T-helper 2 cell treated with Interferon-gamma antibody and Interleukin-4, amounts not matched to agents 5 μg/mL and 100 μg/mL, for 36 hours (primary cell): ENCODE data around the gene PTPRO.

ENCODE experiments used
- DNase-seq: peaks from one replicate; pipeline ENCODE4 v3.0.0; 2021; ENCODE audit warnings: low spot score
- H3K27ac Mint-ChIP-seq: one replicate; pipeline ENCODE4 v1.8.0; 2021; ENCODE audit warnings: mild to moderate bottlenecking, mixed read lengths
- H3K27me3 Mint-ChIP-seq: one replicate; pipeline ENCODE4 v1.8.0; 2021; ENCODE audit warnings: low read depth, mixed read lengths
- H3K36me3 Mint-ChIP-seq: one replicate; pipeline ENCODE4 v1.8.0; 2021; ENCODE audit warnings: low read depth, mixed read lengths
- H3K4me1 Mint-ChIP-seq: one replicate; pipeline ENCODE4 v1.8.0; 2021; ENCODE audit warnings: low read depth, mixed read lengths
- H3K4me3 Mint-ChIP-seq: one replicate; pipeline ENCODE4 v1.8.0; 2022; ENCODE audit warnings: mild to moderate bottlenecking, moderate library complexity, mixed read lengths
- H3K9me3 Mint-ChIP-seq: one replicate; pipeline ENCODE4 v1.8.0; 2021; ENCODE audit warnings: mixed read lengths

The PTPRO gene

GRCh38 chr12:15387772-15388171 lies 65.5 kb downstream of the PTPRO start:
- Mint-ChIP-seq H3K36me3 (no peaks in the 10 kb centered on the region), H3K9me3 (no peaks in the 10 kb centered on the region), H3K27ac (no peak overlapping the region), H3K27me3 (peaks cover 2% of the 10 kb centered on the region), H3K4me1 (no peaks in the 10 kb centered on the region), H3K4me3 (no peak overlapping the region)
- no peak for DNase-seq

DNA sequence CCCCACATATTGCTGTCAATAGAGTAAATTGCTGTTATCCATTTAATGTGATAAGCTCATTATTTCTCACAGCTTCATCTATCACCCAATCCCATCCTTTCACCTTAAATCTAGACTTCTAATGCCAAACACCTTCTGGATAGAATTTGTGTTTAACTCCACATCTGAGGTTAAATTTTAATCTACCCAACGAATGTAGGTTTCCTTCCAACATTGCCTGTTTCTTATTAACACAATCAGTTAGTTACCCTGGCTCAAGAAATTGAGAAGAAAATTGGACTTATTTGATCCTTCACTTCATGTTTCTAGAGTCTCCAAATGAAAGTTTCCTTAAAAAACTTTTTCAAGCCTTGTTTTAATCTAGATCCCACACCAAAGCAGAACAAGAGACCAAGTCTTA lies 67.3 kb downstream of the PTPRO start:
- H3K4me3 Mint-ChIP-seq: no peak overlapping the region
- no peaks in the 10 kb centered on the region for H3K36me3 Mint-ChIP-seq
- H3K4me1 Mint-ChIP-seq: no peaks in the 10 kb centered on the region
- no peak overlapping the region for H3K27ac Mint-ChIP-seq
- no peaks in the 10 kb centered on the region for H3K9me3 Mint-ChIP-seq
- H3K27me3 Mint-ChIP-seq: peaks cover 2% of the 10 kb centered on the region
- no peak for DNase-seq

GRCh38 chr12:15393037-15393436 lies 70.7 kb downstream of the PTPRO start:
- no peak overlapping the region for H3K27ac Mint-ChIP-seq
- no peaks in the 10 kb centered on the region for H3K36me3 Mint-ChIP-seq
- no peaks in the 10 kb centered on the region for H3K4me1 Mint-ChIP-seq
- H3K27me3 Mint-ChIP-seq: peaks cover 5% of the 10 kb centered on the region
- no peaks in the 10 kb centered on the region for H3K9me3 Mint-ChIP-seq
- H3K4me3 Mint-ChIP-seq: no peak overlapping the region
- DNase-seq: no peak

DNA sequence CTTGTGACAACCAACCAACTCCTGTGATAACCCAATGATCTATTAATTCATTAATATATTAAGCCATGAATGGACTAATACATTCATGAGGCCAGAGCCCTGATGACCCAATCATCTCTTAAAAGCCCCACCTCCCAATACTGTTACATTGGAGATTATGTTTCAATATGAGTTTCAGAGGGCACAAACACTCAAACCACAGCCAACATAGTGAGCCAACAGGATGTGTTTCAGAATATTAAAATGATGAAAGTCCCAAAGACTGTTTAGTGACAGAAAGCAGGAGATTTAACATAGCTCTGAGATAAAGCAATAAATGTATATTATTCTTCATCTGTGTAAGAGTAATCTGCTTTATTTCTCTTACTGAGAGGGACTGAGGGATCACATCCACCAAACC lies 71.7 kb downstream of the PTPRO start:
- H3K27ac Mint-ChIP-seq: no peak overlapping the region
- peaks cover 5% of the 10 kb centered on the region for H3K27me3 Mint-ChIP-seq
- H3K36me3 Mint-ChIP-seq: no peaks in the 10 kb centered on the region
- no peak overlapping the region for H3K4me3 Mint-ChIP-seq
- no peak for DNase-seq
- H3K4me1 Mint-ChIP-seq: no peaks in the 10 kb centered on the region
- H3K9me3 Mint-ChIP-seq: no peaks in the 10 kb centered on the region

DNA sequence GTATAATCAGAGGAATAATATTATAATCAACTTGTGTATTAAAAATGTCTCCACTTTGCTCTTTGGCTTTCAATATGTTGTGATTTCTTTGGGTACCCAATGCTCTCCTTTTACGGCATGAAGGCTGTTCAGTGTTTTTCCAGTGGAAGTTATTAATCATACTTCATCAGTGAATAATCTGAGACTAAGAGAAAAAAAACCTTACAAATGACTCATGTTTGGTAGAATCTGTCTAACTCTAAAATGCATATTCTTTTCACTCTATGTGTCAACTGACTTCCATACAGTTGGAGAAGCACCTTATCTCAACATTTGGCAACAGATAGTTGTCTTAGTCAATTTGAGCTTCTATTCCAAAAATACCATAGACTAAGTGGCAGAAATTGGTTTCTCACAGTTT lies 82.2 kb downstream of the PTPRO start:
- no peak for DNase-seq
- Mint-ChIP-seq H3K4me3 (no peak overlapping the region), H3K36me3 (no peaks in the 10 kb centered on the region), H3K27me3 (no peaks in the 10 kb centered on the region), H3K4me1 (no peaks in the 10 kb centered on the region), H3K27ac (no peak overlapping the region), H3K9me3 (no peaks in the 10 kb centered on the region)

- DNase-seq: no peak
- H3K27me3 Mint-ChIP-seq: no peaks in the 10 kb centered on the region
- no peak overlapping the region for H3K4me3 Mint-ChIP-seq
- no peak overlapping the region for H3K27ac Mint-ChIP-seq
- no peaks in the 10 kb centered on the region for H3K36me3 Mint-ChIP-seq
- H3K4me1 Mint-ChIP-seq: no peaks in the 10 kb centered on the region
- no peaks in the 10 kb centered on the region for H3K9me3 Mint-ChIP-seq
Measured at GRCh38 chr12:15405606-15406005, 83.3 kb downstream of the PTPRO start.

DNA sequence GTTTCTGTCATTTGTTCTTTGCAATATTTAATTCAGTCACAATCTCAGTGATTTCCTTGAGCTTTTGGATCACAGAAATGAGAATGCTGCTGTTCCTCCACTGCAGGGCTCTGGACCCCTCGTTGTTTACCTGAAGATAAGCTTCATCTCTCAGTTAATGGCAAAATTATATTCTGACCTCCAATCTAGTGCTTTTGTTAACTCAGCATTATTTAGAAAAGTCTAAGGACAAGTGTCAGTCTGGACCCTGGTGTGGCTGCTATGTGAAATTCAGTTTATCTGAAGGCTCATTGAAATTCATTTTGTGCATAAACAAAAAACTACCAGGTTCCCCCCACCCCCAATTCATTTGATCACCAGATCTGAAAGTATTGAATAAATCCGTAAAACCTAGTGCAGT lies 84.7 kb downstream of the PTPRO start:
- DNase-seq: no peak
- Mint-ChIP-seq H3K4me3 (no peak overlapping the region), H3K27ac (no peak overlapping the region), H3K9me3 (no peaks in the 10 kb centered on the region), H3K4me1 (no peaks in the 10 kb centered on the region), H3K27me3 (peaks cover 2% of the 10 kb centered on the region), H3K36me3 (no peaks in the 10 kb centered on the region)

- DNase-seq: no peak
Measured at GRCh38 chr12:15411842-15412241, 89.5 kb downstream of the PTPRO start.

DNA sequence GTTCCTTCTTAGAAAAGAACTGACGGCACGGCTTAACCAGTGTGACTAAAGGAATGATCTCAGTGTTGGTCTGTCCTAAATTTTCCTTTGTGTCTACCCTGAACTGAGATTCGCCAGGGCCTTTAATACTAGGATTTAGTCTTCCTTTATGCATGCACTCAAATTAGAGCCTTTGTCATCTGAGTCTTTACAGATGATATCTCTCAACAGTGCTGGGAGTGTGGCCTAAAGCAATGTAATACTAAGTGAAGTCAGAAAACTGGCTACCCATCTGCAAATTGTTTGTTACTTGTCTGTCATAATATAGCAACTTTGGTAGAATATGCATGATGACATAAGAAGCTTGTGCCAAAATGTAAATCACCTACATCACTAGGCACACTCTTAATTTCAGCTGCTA lies 95.4 kb downstream of the PTPRO start:
- no peaks in the 10 kb centered on the region for H3K9me3 Mint-ChIP-seq

More at GRCh38 chr12:15411842-15412241, 89.5 kb downstream of the PTPRO start:
- H3K4me1 Mint-ChIP-seq: no peaks in the 10 kb centered on the region
- no peaks in the 10 kb centered on the region for H3K36me3 Mint-ChIP-seq
- peaks cover 5% of the 10 kb centered on the region for H3K27me3 Mint-ChIP-seq
- no peak overlapping the region for H3K27ac Mint-ChIP-seq
- no peaks in the 10 kb centered on the region for H3K9me3 Mint-ChIP-seq
- H3K4me3 Mint-ChIP-seq: no peak overlapping the region

DNA sequence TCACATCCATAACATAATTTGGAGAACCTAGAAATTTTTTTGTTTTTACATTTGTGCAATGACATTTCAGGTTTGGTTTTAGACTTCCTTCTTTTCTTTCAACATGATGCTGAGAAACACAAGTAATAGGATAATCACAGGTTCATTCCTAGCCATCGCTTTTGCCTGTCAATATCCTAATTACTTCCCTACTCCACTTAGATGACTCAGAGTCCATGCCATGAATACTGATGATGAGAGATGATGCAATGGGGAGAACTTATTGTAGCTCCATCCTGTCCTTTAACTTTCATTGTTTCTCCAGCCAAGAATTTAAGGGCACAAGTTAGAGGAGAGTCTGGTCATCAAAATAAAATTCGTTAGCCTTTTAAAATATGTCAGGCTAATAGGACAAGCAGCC lies 101.3 kb downstream of the PTPRO start:
- no peak overlapping the region for H3K27ac Mint-ChIP-seq
- peaks cover 6% of the 10 kb centered on the region for H3K27me3 Mint-ChIP-seq
- no peaks in the 10 kb centered on the region for H3K36me3 Mint-ChIP-seq
- H3K9me3 Mint-ChIP-seq: no peaks in the 10 kb centered on the region
- no peak for DNase-seq
- H3K4me1 Mint-ChIP-seq: no peaks in the 10 kb centered on the region
- no peak overlapping the region for H3K4me3 Mint-ChIP-seq

More for the DNA sequence above, 95.4 kb downstream of the PTPRO start:
- no peak overlapping the region for H3K4me3 Mint-ChIP-seq
- no peak overlapping the region for H3K27ac Mint-ChIP-seq
- peaks cover 6% of the 10 kb centered on the region for H3K27me3 Mint-ChIP-seq
- no peaks in the 10 kb centered on the region for H3K36me3 Mint-ChIP-seq
- H3K4me1 Mint-ChIP-seq: no peaks in the 10 kb centered on the region
- DNase-seq: no peak

- no peak overlapping the region for H3K27ac Mint-ChIP-seq
- peaks cover 10% of the 10 kb centered on the region for H3K27me3 Mint-ChIP-seq
- H3K9me3 Mint-ChIP-seq: no peaks in the 10 kb centered on the region
- DNase-seq: no peak
- H3K4me3 Mint-ChIP-seq: no peak overlapping the region
- H3K4me1 Mint-ChIP-seq: no peaks in the 10 kb centered on the region
- H3K36me3 Mint-ChIP-seq: no peaks in the 10 kb centered on the region
Measured at GRCh38 chr12:15427913-15428312, 105.6 kb downstream of the PTPRO start.

GRCh38 chr12:15428632-15429031 lies 106.3 kb downstream of the PTPRO start:
- no peak overlapping the region for H3K4me3 Mint-ChIP-seq
- DNase-seq: no peak
- peaks cover 10% of the 10 kb centered on the region for H3K27me3 Mint-ChIP-seq
- H3K36me3 Mint-ChIP-seq: no peaks in the 10 kb centered on the region
- H3K9me3 Mint-ChIP-seq: no peaks in the 10 kb centered on the region
- no peak overlapping the region for H3K27ac Mint-ChIP-seq
- H3K4me1 Mint-ChIP-seq: no peaks in the 10 kb centered on the region

DNA sequence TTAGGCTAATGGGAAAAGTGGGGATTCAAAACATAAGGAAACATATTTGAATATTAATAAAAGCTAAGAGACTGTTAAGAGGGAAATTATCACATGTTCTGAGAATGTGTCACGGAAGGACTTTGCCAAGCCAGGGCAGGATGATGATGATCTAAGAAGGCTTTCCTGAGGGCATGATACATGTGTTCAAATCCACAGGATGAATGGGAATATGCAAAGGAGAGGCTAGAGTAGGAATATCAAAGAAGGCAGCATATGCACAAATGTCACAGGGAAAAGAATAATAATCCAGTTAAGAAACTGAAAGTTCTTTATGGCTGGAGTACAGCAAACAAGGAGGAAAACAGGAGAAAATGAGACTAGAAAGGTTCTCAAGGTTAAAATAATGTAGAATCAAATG lies 107.0 kb downstream of the PTPRO start:
- Mint-ChIP-seq H3K4me1 (no peaks in the 10 kb centered on the region), H3K9me3 (no peaks in the 10 kb centered on the region), H3K27me3 (peaks cover 10% of the 10 kb centered on the region), H3K27ac (no peak overlapping the region), H3K36me3 (no peaks in the 10 kb centered on the region), H3K4me3 (no peak overlapping the region)
- DNase-seq: no peak

- H3K36me3 Mint-ChIP-seq: no peaks in the 10 kb centered on the region
- peaks cover 2% of the 10 kb centered on the region for H3K27me3 Mint-ChIP-seq
- H3K4me3 Mint-ChIP-seq: no peak overlapping the region
- no peak for DNase-seq
- H3K27ac Mint-ChIP-seq: no peak overlapping the region
- H3K4me1 Mint-ChIP-seq: no peaks in the 10 kb centered on the region
- H3K9me3 Mint-ChIP-seq: peaks cover 9% of the 10 kb centered on the region
Measured at GRCh38 chr12:15435597-15435996, 113.3 kb downstream of the PTPRO start.

DNA sequence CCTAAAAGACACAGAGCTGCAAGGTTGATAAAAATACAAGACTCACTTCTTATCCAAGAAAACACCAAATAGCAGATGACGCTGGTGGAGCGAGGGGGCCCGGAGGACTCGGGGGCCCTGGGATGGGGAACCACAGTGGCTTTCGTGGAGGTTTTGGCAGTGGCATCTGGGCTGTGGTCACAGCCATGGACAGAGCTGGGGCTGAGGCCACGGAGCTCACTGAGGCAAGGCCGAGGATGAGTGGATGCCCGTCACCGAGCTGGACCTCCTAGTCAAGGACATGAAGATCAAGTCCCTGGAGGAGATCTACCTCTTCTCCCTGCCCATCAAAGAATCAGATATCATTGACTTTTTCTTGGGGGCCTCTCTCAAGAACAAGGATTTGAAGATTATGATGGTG lies 117.2 kb downstream of the PTPRO start:
- peaks cover 12% of the 10 kb centered on the region for H3K4me1 Mint-ChIP-seq
- H3K27me3 Mint-ChIP-seq: peaks cover 23% of the 10 kb centered on the region
- no peak for DNase-seq
- H3K9me3 Mint-ChIP-seq: peaks cover 9% of the 10 kb centered on the region
- no peaks in the 10 kb centered on the region for H3K36me3 Mint-ChIP-seq
- no peak overlapping the region for H3K4me3 Mint-ChIP-seq
- no peak overlapping the region for H3K27ac Mint-ChIP-seq
